ENCODE measurements around the gene MMD2.

- TF ChIP-seq CTCF (IDR thresholded peaks at IDR 0.05) = peak in 2 of 5 experiments; percentile 36 to 52
- TF ChIP-seq POLR2A (IDR thresholded peaks at IDR 0.05) = peak in 1 of 2 donors; percentile 75
- TF ChIP-seq EP300 (IDR thresholded peaks at IDR 0.05) = peak; percentile 50 to 92
These were observed 76.6 kb downstream of the MMD2 start for GRCh38 chr7:4882169-4883032.

Measured in tibial nerve (tissue), 4 donors.